Activated CD4-positive, alpha-beta T cell treated with anti-CD3 and anti-CD28 coated beads for 36 hours (primary cell): ENCODE results near the gene ERICH6B. TPM values are rescaled to one million over a fixed set of nuclear protein-coding genes. Genes with fewer than 3 reads are reported as not detected.
A peak's percentile ranks its signal among the peaks of the same experiment; 100 is the strongest.

ENCODE experiments used
- ATAC-seq: fragments of 200-7000 bp; cut with Tn5 transposase; one replicate; pipeline ENCODE4 v1.10.0; 2021; ENCODE audit warnings: mild to moderate bottlenecking, moderate library complexity
- CTCF ChIA-PET: fragments of 350-600 bp; sonication (Branson Sonifier 250); formaldehyde crosslinking; loops from one replicate; lab custom pipeline; 2021; ENCODE audit warnings: antibody characterized with exemption; lab: Charles Lee
- POLR2A ChIA-PET: fragments of 350-600 bp; sonication (Branson Sonifier 250); formaldehyde crosslinking; loops from one replicate; lab custom pipeline; 2021; ENCODE audit warnings: antibody characterized with exemption, inconsistent platforms; lab: Charles Lee
- DNase-seq: peaks from one replicate; pipeline ENCODE4 v3.0.0-alpha.2; 2020
- H3K27ac Mint-ChIP-seq: one replicate; pipeline ENCODE4 v1.8.0; 2021; ENCODE audit warnings: mixed read lengths
- H3K27me3 Mint-ChIP-seq: one replicate; pipeline ENCODE4 v1.8.0; 2021; ENCODE audit warnings: mixed read lengths
- H3K36me3 Mint-ChIP-seq: one replicate; pipeline ENCODE4 v1.8.0; 2021; ENCODE audit warnings: low read depth, mixed read lengths
- H3K4me1 Mint-ChIP-seq: one replicate; pipeline ENCODE4 v1.8.0; 2021; ENCODE audit warnings: mixed read lengths
- H3K4me3 Mint-ChIP-seq: one replicate; pipeline ENCODE4 v1.8.0; 2021; ENCODE audit warnings: mild to moderate bottlenecking, moderate library complexity, mixed read lengths
- H3K9me3 Mint-ChIP-seq: one replicate; pipeline ENCODE4 v1.8.0; 2021; ENCODE audit warnings: low read depth, mixed read lengths
- intact Hi-C, 2 experiments: fragments of 100-400 bp; cut with DNase I in 1 of 2; cut with micrococcal nuclease in 1 of 2; formaldehyde crosslinking; loops; one replicate each; pipeline versions ENCODE4 v1.14.2 to v1.15.1; 2022 to 2024; cut with DNase I, micrococcal nuclease
- total RNA-seq, 2 experiments: library from RNA; stranded (reverse); gene quantifications; one replicate each; pipeline ENCODE4 v1.2.3, GENCODE V29; 2021

ERICH6B gene
- total RNA-seq, 2 experiments from 2014 or later: not detected

GRCh38 chr13:45629940-45630339 is 14.4 kb upstream of the ERICH6B start:
- H3K27ac Mint-ChIP-seq: no peak overlapping the region
- H3K9me3 Mint-ChIP-seq: no peaks in the 10 kb centered on the region
- ChIA-PET POLR2A (no interaction called here), CTCF (interaction anchor here (0.6 to 1.5 kb wide), 2 partner anchors 12 to 87 kb away, joined by 3 read pairs; no protein-coding TSS in a partner anchor)
- H3K4me3 Mint-ChIP-seq: no peak overlapping the region
- intact Hi-C loops: loop anchor here (10.0 kb wide), 4 partner anchors 385 to 655 kb away; no protein-coding TSS in a partner anchor
- H3K36me3 Mint-ChIP-seq: no peaks in the 10 kb centered on the region
- ATAC-seq: no peak
- H3K4me1 Mint-ChIP-seq: no peaks in the 10 kb centered on the region
- no peak for DNase-seq
- H3K27me3 Mint-ChIP-seq: peaks cover 7% of the 10 kb centered on the region

GRCh38 chr13:45628094-45628493 is 12.6 kb upstream of the ERICH6B start:
- H3K9me3 Mint-ChIP-seq: no peaks in the 10 kb centered on the region
- ChIA-PET CTCF (no interaction called here), POLR2A (no interaction called here)
- DNase-seq: no peak
- intact Hi-C loops: loop anchor here (10.0 kb wide), 4 partner anchors 387 to 657 kb away; no protein-coding TSS in a partner anchor
- H3K27me3 Mint-ChIP-seq: peaks cover 10% of the 10 kb centered on the region
- H3K36me3 Mint-ChIP-seq: no peaks in the 10 kb centered on the region
- H3K4me3 Mint-ChIP-seq: no peak overlapping the region
- no peak overlapping the region for H3K27ac Mint-ChIP-seq
- no peaks in the 10 kb centered on the region for H3K4me1 Mint-ChIP-seq
- no peak for ATAC-seq

- ATAC-seq: no peak
- H3K27me3 Mint-ChIP-seq: peaks cover 13% of the 10 kb centered on the region
- H3K27ac Mint-ChIP-seq: no peak overlapping the region
- no peak for DNase-seq
- no peaks in the 10 kb centered on the region for H3K9me3 Mint-ChIP-seq
- no peak overlapping the region for H3K4me3 Mint-ChIP-seq
- ChIA-PET CTCF (interaction anchor here (0.6 to 1.3 kb wide), 2 partner anchors 94 to 585 kb away, joined by 3 read pairs; no protein-coding TSS in a partner anchor), POLR2A (no interaction called here)
- no peaks in the 10 kb centered on the region for H3K4me1 Mint-ChIP-seq
- H3K36me3 Mint-ChIP-seq: no peaks in the 10 kb centered on the region
- intact Hi-C loops: loop anchor here (10.0 kb wide), 4 partner anchors 387 to 657 kb away; no protein-coding TSS in a partner anchor
Measured at GRCh38 chr13:45627656-45628055, 12.1 kb upstream of the ERICH6B start.

- no peak overlapping the region for H3K27ac Mint-ChIP-seq
- intact Hi-C loops: loop anchor here (10.0 kb wide), 4 partner anchors 388 to 658 kb away; no protein-coding TSS in a partner anchor
- DNase-seq (no peak), ATAC-seq (no peak)
- CTCF ChIA-PET: interaction anchor here (0.5 to 1.3 kb wide), 3 partner anchors 95 to 585 kb away, joined by 3 to 4 read pairs (median 3); no protein-coding TSS in a partner anchor
- H3K4me1 Mint-ChIP-seq: no peaks in the 10 kb centered on the region
- POLR2A ChIA-PET: no interaction called here
- H3K4me3 Mint-ChIP-seq: no peak overlapping the region
- no peaks in the 10 kb centered on the region for H3K9me3 Mint-ChIP-seq
- H3K27me3 Mint-ChIP-seq: peaks cover 17% of the 10 kb centered on the region
- H3K36me3 Mint-ChIP-seq: no peaks in the 10 kb centered on the region
Measured at GRCh38 chr13:45626731-45627374, 11.3 kb upstream of the ERICH6B start.

DNA sequence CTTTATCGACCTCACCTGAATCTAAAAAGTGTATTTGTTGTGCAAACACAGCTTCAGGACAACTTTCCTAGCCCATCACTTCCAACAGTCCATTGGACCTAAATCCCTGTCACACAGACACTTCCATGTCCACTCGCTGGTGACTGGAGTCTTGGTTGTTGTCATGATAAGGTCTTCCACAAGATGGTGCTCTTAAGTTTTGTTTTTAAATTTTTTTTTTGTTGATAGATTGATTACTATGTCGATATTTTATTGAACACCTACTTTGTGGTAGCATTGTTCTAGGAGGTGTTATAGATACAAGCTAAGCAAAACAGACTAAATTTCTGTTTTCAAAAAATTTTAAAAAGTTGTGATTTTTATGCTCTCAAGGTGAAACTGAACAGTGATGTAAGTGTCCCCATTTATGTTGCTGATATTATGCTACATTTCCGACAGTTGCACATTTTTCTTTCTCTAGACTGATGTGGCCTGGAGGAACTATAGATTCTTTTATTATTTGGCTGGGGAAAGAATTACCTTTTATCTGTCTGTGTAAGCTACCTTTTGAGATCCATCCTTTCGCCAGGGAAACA is 8.1 kb upstream of the ERICH6B start:
- POLR2A ChIA-PET: interaction anchor here (0.6 kb wide), 1 partner anchor 503 kb away, joined by 3 read pairs; no protein-coding TSS in a partner anchor
- ATAC-seq: peak; percentile 26
- H3K27me3 Mint-ChIP-seq: peaks cover 37% of the 10 kb centered on the region

DNA sequence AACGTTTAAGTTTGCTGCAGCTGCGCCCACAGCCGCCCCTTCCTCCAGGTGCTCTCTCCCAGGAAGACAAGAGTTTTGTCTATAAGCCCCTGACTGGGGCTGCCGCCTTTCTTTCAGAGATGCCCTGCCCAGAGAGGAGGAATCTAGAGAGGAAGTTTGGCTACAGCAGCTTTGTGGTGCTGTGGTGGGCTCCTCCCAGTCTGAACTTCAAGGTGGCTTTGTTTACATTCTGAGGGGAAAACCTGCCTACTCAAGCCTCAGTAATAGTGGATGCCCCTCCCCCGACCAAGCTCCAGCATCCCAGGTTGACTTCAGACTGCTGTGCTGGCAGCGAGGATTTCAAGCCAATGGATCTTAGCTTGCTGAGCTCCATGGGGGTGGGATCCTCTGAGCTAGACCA is 6.4 kb upstream of the ERICH6B start:
- Mint-ChIP-seq H3K27ac (no peak overlapping the region), H3K36me3 (peaks cover 1% of the 10 kb centered on the region), H3K9me3 (no peaks in the 10 kb centered on the region), H3K27me3 (peaks cover 51% of the 10 kb centered on the region), H3K4me1 (no peaks in the 10 kb centered on the region), H3K4me3 (no peak overlapping the region)
- ChIA-PET POLR2A (no interaction called here), CTCF (interaction anchor here (0.7 to 4.2 kb wide), 5 partner anchors 9 to 98 kb away, joined by 3 to 35 read pairs (median 6); no protein-coding TSS in a partner anchor)
- intact Hi-C loops: loop anchor here (2.0 to 10.0 kb wide), 7 partner anchors 393 to 699 kb away; no protein-coding TSS in a partner anchor
- ATAC-seq: no peak
- no peak for DNase-seq

More for the DNA sequence above, 8.1 kb upstream of the ERICH6B start:
- intact Hi-C loops: loop anchor here (1.0 to 10.0 kb wide), 8 partner anchors 95 to 697 kb away; no protein-coding TSS in a partner anchor
- peak; percentile 18 for DNase-seq
- Mint-ChIP-seq H3K4me1 (no peaks in the 10 kb centered on the region), H3K27ac (no peak overlapping the region), H3K9me3 (no peaks in the 10 kb centered on the region), H3K4me3 (no peak overlapping the region), H3K36me3 (peaks cover 1% of the 10 kb centered on the region)
- CTCF ChIA-PET: interaction anchor here (0.6 to 4.2 kb wide), 12 partner anchors 10 to 773 kb away, joined by 3 to 35 read pairs (median 4); no protein-coding TSS in a partner anchor

DNA sequence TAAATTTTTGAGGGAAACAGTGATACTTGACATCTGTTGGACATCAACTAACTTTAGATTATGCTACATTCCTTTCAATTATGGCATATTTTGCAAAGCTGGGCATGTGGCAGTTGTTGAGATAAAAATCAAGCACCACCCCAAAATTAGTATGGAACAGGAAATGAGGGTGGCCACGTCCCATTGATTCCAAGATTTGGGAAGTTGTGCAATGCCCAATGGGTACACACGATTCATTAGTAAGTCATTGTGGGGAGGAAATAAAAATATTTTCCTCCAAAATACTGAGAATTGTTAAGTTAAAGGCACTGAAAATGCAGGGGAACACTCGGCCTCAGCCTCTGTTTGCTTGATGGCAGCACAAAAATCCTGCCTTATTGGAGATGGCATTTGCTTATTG is 7.6 kb downstream of the ERICH6B start:
- H3K36me3 Mint-ChIP-seq: no peaks in the 10 kb centered on the region
- ChIA-PET POLR2A (no interaction called here), CTCF (no interaction called here)
- no peak overlapping the region for H3K4me3 Mint-ChIP-seq
- no peaks in the 10 kb centered on the region for H3K4me1 Mint-ChIP-seq
- intact Hi-C loops: loop anchor here in 1 of 2 experiments (10.0 kb wide), 1 partner anchor 57 kb away; no protein-coding TSS in a partner anchor
- ATAC-seq (no peak), DNase-seq (no peak)
- H3K27ac Mint-ChIP-seq: no peak overlapping the region
- no peaks in the 10 kb centered on the region for H3K9me3 Mint-ChIP-seq
- peaks cover 9% of the 10 kb centered on the region for H3K27me3 Mint-ChIP-seq

GRCh38 chr13:45604892-45605291 is 10.6 kb downstream of the ERICH6B start:
- no peak for DNase-seq
- POLR2A ChIA-PET: no interaction called here
- Mint-ChIP-seq H3K27me3 (peaks cover 9% of the 10 kb centered on the region), H3K27ac (no peak overlapping the region), H3K9me3 (no peaks in the 10 kb centered on the region), H3K4me1 (no peaks in the 10 kb centered on the region), H3K36me3 (no peaks in the 10 kb centered on the region), H3K4me3 (no peak overlapping the region)
- CTCF ChIA-PET: no interaction called here
- intact Hi-C loops: loop anchor here in 1 of 2 experiments (10.0 kb wide), 1 partner anchor 60 kb away; no protein-coding TSS in a partner anchor
- ATAC-seq: no peak

DNA sequence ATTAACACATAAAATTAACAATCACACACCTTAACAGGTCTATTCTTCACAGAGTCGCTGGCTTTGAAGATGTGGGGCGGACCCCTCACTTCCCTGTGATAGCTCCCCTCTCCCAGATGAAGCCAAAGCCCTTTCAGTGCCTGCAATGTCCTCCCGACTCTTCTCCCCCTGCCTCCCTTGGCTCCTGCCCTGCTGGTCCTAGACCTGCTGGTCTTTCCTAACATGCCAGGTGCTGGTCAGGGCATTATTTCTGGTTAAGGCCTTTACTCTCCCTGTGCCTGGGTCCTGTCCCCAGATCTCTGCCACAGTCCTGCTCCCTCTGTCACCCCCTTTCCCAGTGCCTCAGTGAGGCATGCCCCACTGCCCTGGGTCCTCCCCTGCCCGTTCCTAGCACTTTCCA is 12.2 kb downstream of the ERICH6B start:
- no peak overlapping the region for H3K27ac Mint-ChIP-seq
- intact Hi-C loops: loop anchor here in 1 of 2 experiments (10.0 kb wide), 1 partner anchor 61 kb away; no protein-coding TSS in a partner anchor
- no peak for DNase-seq
- no peak for ATAC-seq
- no peaks in the 10 kb centered on the region for H3K4me1 Mint-ChIP-seq
- H3K9me3 Mint-ChIP-seq: no peaks in the 10 kb centered on the region
- POLR2A ChIA-PET: no interaction called here
- peaks cover 6% of the 10 kb centered on the region for H3K27me3 Mint-ChIP-seq
- no peak overlapping the region for H3K4me3 Mint-ChIP-seq
- CTCF ChIA-PET: no interaction called here
- H3K36me3 Mint-ChIP-seq: no peaks in the 10 kb centered on the region

- Mint-ChIP-seq H3K36me3 (no peaks in the 10 kb centered on the region), H3K27ac (no peak overlapping the region), H3K27me3 (peaks cover 11% of the 10 kb centered on the region), H3K4me1 (no peaks in the 10 kb centered on the region), H3K4me3 (no peak overlapping the region), H3K9me3 (no peaks in the 10 kb centered on the region)
- no peak for DNase-seq
- no peak for ATAC-seq
- CTCF ChIA-PET: no interaction called here
- intact Hi-C loops: loop anchor here in 1 of 2 experiments (10.0 kb wide), 1 partner anchor 62 kb away; no protein-coding TSS in a partner anchor
- POLR2A ChIA-PET: no interaction called here
Measured at GRCh38 chr13:45602183-45603170, 13.1 kb downstream of the ERICH6B start.
